ENCODE measurements around the gene ELP2. TPM values are rescaled to one million over a fixed set of nuclear protein-coding genes. Genes with fewer than 3 reads are reported as not detected.
"Not testable (repeated sequence)": the region's sequence is repeated elsewhere in the genome, so short reads cannot be mapped to it uniquely, and the experiment has no call there.

Gene ELP2
- polyA plus RNA-seq, result 10 to 100 TPM; 44.6 to 57.3 (median 48.3) TPM

DNA sequence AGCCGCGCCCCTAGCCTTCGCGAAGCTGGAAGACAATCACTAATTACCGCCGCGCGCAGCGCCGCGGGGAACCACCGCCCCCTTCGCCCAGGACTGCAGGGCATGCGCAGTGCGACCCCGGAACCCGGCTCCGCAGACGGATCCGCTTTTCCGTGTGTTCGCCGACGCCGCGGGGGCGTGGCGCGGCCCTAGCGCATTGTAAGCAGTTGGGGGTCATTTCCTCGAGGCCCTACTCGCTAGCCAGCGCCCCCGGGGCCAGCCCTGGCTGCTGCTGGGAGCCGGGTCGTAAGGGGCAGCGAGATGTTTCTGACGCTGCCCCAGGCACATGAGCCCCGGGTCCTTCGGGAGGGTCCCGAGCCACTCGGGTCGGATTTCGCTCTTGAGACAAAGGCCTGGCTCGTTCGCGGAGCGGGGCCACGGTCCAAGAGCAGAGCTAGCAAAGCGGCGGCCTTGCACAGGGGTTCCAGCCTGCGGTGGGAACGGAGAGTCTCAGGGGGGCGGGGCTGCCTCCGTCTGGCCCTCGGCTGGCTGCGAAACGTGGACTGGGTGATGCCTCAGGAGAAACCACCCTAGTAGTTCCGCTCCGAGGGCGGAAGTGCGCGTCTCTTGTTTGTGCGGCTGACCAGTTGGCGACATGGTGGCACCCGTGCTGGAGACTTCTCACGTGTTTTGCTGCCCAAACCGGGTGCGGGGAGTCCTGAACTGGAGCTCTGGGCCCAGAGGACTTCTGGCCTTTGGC is at the start of gene ELP2, which contains the start of gene SLC39A6:
Gene ELP2 (plus strand): TSS at position 600 of the 739 bp plus-strand sequence. CDS start 35 bp downstream, at position 635.
Gene SLC39A6 (minus strand): TSS at position 41 of the 739 bp plus-strand sequence. CDS start 2,333 bp downstream, outside the sequence.
- H3K9me3 Mint-ChIP-seq, result no peaks in the 10 kb centered on the region
- peak; percentile 96 to 97 (median 97) for DNase-seq
- H3K27me3 Mint-ChIP-seq (ENCODE audit: low read depth in 3 of 3), result peaks cover 5 to 17% (median 13%) of the 10 kb centered on the region in 3 donors
- peaks cover 0 to 8% (median 0%) of the 10 kb centered on the region in 3 donors for H3K36me3 Mint-ChIP-seq
- peak within 1 kb of the TSS; percentile 87 to 97 (median 97) for H3K4me3 Mint-ChIP-seq
- H3K4me1 Mint-ChIP-seq, result peaks cover 47 to 65% of the 10 kb centered on the region in 2 donors
- peak within 1 kb of the TSS; percentile 93 to 97 (median 96) for H3K27ac Mint-ChIP-seq

DNA sequence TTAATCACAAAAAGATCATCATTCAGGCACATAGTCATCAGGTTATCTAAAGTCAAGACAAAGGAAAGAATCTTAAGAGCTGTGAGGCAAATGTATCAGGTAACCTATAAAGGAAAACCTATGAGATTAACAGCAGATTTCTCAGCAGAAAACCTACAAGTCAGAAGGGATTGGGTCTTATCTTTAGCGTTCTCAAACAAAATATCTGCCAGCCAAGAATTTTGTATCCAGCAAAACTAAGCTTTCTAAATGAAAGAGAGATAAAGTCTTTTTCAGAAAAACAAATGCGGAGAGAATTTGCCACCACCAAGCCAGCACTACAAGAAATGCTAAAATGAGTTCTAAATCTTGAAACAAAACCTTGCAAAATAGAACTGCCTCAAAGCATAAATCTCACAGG is 48.6 kb upstream of the ELP2 start:
- not testable (repeated sequence) for H3K4me3 Mint-ChIP-seq, DNase-seq, H3K27ac Mint-ChIP-seq, H3K4me1 Mint-ChIP-seq
- H3K9me3 Mint-ChIP-seq, result peaks cover 1 to 17% (median 10%) of the 10 kb centered on the region in 6 donors
- peaks cover 6 to 10% (median 8%) of the 10 kb centered on the region in 3 donors for H3K27me3 Mint-ChIP-seq (ENCODE audit: low read depth in 3 of 3)
- H3K36me3 Mint-ChIP-seq, result peaks cover 0 to 11% (median 8%) of the 10 kb centered on the region in 3 donors

DNA sequence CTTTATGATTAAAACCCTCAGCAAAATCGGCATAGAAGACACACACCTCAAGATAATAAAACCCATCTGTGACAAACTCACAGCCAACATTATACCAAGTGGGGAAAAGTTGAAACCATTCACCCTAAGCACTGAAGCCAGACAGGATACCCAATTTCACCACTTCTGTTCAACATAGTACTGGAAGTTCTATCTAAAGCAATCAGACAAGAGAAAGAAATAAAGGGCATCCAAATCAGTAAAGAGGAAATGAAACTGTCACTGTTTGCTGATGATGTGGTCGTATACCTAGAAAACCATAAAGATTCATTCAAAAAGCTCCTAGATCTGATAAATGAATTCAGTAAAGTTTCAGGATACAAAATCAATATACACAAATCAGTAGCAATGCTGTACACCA is 46.0 kb upstream of the ELP2 start:
- no peaks in the 10 kb centered on the region for H3K4me1 Mint-ChIP-seq
- DNase-seq, result no peak
- no peak overlapping the region for H3K27ac Mint-ChIP-seq
- H3K9me3 Mint-ChIP-seq, result peaks cover 1 to 17% (median 10%) of the 10 kb centered on the region in 6 donors
- no peak overlapping the region for H3K4me3 Mint-ChIP-seq
- H3K27me3 Mint-ChIP-seq (ENCODE audit: low read depth in 3 of 3), result peaks cover 6 to 10% (median 8%) of the 10 kb centered on the region in 3 donors
- peaks cover 0 to 11% (median 8%) of the 10 kb centered on the region in 3 donors for H3K36me3 Mint-ChIP-seq

DNA sequence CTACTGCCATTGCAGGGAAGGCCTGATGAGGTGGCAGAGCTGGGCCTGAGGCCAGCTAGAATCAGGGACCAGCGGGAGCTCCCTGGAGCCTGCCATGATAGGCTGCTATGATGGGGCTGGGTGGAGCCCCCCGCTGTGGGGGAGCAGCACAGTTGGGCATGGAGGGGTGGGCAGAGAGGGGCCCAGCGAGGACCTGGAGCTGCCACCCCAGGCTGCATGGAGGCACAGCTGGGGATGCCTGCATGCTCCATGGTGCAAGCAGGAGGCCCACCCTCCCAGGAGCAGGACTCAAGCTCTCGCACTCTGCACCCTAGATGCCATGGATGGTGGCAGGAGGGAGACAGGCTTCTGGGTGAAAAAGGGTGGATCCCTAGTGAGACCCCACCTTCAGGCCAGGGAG is 44.5 kb upstream of the ELP2 start:
- H3K9me3 Mint-ChIP-seq, result peaks cover 1 to 14% (median 10%) of the 10 kb centered on the region in 6 donors
- no peaks in the 10 kb centered on the region for H3K4me1 Mint-ChIP-seq
- no peak for DNase-seq
- H3K27me3 Mint-ChIP-seq (ENCODE audit: low read depth in 3 of 3), result peaks cover 0 to 5% (median 4%) of the 10 kb centered on the region in 3 donors
- H3K4me3 Mint-ChIP-seq, result no peak overlapping the region
- peaks cover 0 to 11% (median 8%) of the 10 kb centered on the region in 3 donors for H3K36me3 Mint-ChIP-seq
- no peak overlapping the region for H3K27ac Mint-ChIP-seq

DNA sequence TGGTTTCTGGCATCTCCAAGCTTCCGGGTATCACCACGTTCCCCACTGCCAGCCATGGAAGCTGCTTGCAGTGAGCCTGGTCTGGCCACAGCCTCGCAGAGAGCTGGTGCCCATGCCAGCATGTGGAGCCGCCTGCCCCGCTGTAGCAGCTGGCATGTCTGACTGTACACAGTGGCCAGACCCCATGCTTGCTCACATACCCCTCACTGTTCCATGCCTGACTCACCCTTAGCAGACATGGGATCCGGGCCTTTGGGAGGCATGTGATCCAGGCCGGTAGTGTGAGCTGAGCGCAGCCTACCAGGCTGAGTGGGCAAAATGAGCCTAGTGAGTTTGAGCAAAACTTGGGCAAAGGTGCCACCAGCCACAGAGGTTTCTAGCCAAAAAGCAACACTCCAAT is 43.5 kb upstream of the ELP2 start:
- Mint-ChIP-seq H3K27me3 (ENCODE audit: low read depth in 3 of 3) (peaks cover 0 to 6% (median 2%) of the 10 kb centered on the region in 3 donors), H3K4me3 (no peak overlapping the region), H3K36me3 (peaks cover 0 to 4% (median 4%) of the 10 kb centered on the region in 3 donors), H3K4me1 (no peaks in the 10 kb centered on the region), H3K9me3 (peaks cover 0 to 4% (median 2%) of the 10 kb centered on the region in 6 donors), H3K27ac (no peak overlapping the region)
- DNase-seq, result no peak

DNA sequence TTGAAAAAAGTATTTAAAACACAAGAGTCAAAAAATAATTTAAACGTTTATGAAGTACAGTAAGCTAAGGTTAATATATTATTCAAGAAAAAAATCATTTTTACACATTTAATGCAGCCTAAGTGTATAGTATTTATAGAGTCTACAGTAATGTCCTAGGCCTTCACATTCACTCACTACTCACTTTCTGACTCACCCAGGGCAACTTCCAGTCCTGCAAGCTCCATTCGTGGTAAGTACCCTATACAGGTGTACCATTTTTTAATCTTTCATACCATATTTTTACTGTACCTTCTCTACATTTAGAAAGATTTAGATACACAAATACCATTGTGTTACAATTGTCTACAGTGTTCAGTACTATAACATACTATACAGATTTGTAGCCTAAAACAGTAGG is 41.4 kb upstream of the ELP2 start:
- H3K4me1 Mint-ChIP-seq, result peaks cover 6 to 10% of the 10 kb centered on the region in 2 donors
- H3K9me3 Mint-ChIP-seq, result peaks cover 0 to 2% (median 0%) of the 10 kb centered on the region in 6 donors
- H3K36me3 Mint-ChIP-seq, result no peaks in the 10 kb centered on the region
- no peak overlapping the region for H3K4me3 Mint-ChIP-seq
- H3K27me3 Mint-ChIP-seq (ENCODE audit: low read depth in 3 of 3), result peaks cover 0 to 3% (median 0%) of the 10 kb centered on the region in 3 donors
- DNase-seq, result no peak
- H3K27ac Mint-ChIP-seq, result no peak overlapping the region

DNA sequence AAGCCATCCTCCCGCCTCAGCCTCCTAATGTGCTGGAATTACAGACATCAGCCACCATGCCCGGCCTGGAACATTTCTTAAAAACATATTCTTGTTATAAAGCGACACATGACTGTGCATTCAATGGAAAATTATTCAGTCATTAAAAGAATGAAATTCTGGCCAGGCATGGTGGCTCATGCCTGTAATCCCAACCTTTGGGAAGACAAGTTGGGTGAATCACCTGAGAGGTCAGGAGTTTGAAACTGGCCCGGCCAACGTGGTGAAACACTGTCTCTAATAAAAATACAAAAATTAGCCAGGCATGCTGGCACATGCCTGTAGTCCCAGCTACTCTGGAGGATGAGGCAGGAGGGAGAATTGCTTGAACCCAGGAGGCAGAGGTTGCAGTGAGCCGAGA is 40.7 kb upstream of the ELP2 start:
- Mint-ChIP-seq H3K9me3 (peaks cover 0 to 2% (median 0%) of the 10 kb centered on the region in 6 donors), H3K27me3 (ENCODE audit: low read depth in 3 of 3) (peaks cover 0 to 2% (median 0%) of the 10 kb centered on the region in 3 donors), H3K36me3 (no peaks in the 10 kb centered on the region), H3K4me3 (no peak overlapping the region), H3K27ac (no peak overlapping the region), H3K4me1 (peaks cover 9 to 13% of the 10 kb centered on the region in 2 donors)
- DNase-seq, result no peak

GRCh38 chr18:36092116-36092515 is 37.6 kb upstream of the ELP2 start:
- not testable (repeated sequence) for H3K4me3 Mint-ChIP-seq; H3K27me3 Mint-ChIP-seq (ENCODE audit: low read depth in 3 of 3); H3K27ac Mint-ChIP-seq; H3K36me3 Mint-ChIP-seq; H3K9me3 Mint-ChIP-seq; DNase-seq
- peaks cover 9 to 13% of the 10 kb centered on the region in 2 donors for H3K4me1 Mint-ChIP-seq

GRCh38 chr18:36094431-36094830 is 35.3 kb upstream of the ELP2 start:
- Mint-ChIP-seq H3K36me3 (no peaks in the 10 kb centered on the region), H3K27me3 (ENCODE audit: low read depth in 3 of 3) (peaks cover 0 to 1% (median 0%) of the 10 kb centered on the region in 3 donors), H3K27ac (no peak overlapping the region), H3K9me3 (no peaks in the 10 kb centered on the region), H3K4me1 (peaks cover 9 to 13% of the 10 kb centered on the region in 2 donors), H3K4me3 (no peak overlapping the region)
- no peak for DNase-seq

GRCh38 chr18:36095936-36096519 is 33.7 kb upstream of the ELP2 start:
- Mint-ChIP-seq H3K27me3 (ENCODE audit: low read depth in 3 of 3) (no peaks in the 10 kb centered on the region), H3K36me3 (no peaks in the 10 kb centered on the region), H3K27ac (no peak overlapping the region), H3K4me3 (no peak overlapping the region), H3K9me3 (no peaks in the 10 kb centered on the region), H3K4me1 (peaks cover 9 to 13% of the 10 kb centered on the region in 2 donors)
- peak; percentile 19 to 45 (median 26) for DNase-seq

GRCh38 chr18:36096955-36097354 is 32.7 kb upstream of the ELP2 start:
- H3K4me3 Mint-ChIP-seq, result no peak overlapping the region
- H3K27ac Mint-ChIP-seq, result no peak overlapping the region
- H3K27me3 Mint-ChIP-seq (ENCODE audit: low read depth in 3 of 3), result no peaks in the 10 kb centered on the region
- no peak for DNase-seq
- peaks cover 9 to 13% of the 10 kb centered on the region in 2 donors for H3K4me1 Mint-ChIP-seq
- H3K9me3 Mint-ChIP-seq, result no peaks in the 10 kb centered on the region
- H3K36me3 Mint-ChIP-seq, result no peaks in the 10 kb centered on the region

DNA sequence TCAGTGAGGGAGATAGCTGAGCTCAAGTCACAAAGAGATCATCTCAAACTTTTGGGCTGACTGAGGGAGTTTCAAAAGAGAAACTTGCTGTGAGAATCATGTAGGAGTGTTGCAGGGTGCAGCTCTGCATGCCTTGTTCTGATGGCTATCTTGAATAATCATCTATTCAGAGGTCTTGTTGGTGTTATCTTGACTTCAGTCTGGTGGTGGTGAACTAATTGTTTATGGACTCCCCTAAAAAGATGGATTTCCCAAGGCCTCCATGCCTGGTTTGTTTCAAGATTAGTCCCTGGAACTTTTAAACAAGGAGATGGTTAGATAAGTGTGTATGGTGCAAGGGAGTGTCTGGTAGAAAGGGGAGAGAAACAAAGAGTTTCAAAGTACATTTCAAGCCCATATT is 30.4 kb upstream of the ELP2 start:
- no peaks in the 10 kb centered on the region for H3K9me3 Mint-ChIP-seq
- H3K27ac Mint-ChIP-seq, result no peak overlapping the region
- no peaks in the 10 kb centered on the region for H3K4me1 Mint-ChIP-seq
- H3K36me3 Mint-ChIP-seq, result no peaks in the 10 kb centered on the region
- no peak for DNase-seq
- H3K27me3 Mint-ChIP-seq (ENCODE audit: low read depth in 3 of 3), result no peaks in the 10 kb centered on the region
- H3K4me3 Mint-ChIP-seq, result no peak overlapping the region

GRCh38 chr18:36101943-36102342 is 27.8 kb upstream of the ELP2 start:
- Mint-ChIP-seq H3K27me3 (ENCODE audit: low read depth in 3 of 3) (peaks cover 2% of the 10 kb centered on the region in 3 donors), H3K27ac (no peak overlapping the region), H3K4me1 (no peaks in the 10 kb centered on the region), H3K4me3 (no peak overlapping the region), H3K36me3 (no peaks in the 10 kb centered on the region), H3K9me3 (no peaks in the 10 kb centered on the region)
- no peak for DNase-seq

- H3K9me3 Mint-ChIP-seq, result no peaks in the 10 kb centered on the region
- H3K4me1 Mint-ChIP-seq, result no peaks in the 10 kb centered on the region
- H3K27ac Mint-ChIP-seq, result no peak overlapping the region
- DNase-seq, result no peak
- peaks cover 2% of the 10 kb centered on the region in 3 donors for H3K27me3 Mint-ChIP-seq (ENCODE audit: low read depth in 3 of 3)
- peaks cover 5 to 10% (median 9%) of the 10 kb centered on the region in 3 donors for H3K36me3 Mint-ChIP-seq
- H3K4me3 Mint-ChIP-seq, result no peak overlapping the region
These were observed 24.9 kb upstream of the ELP2 start for GRCh38 chr18:36104749-36105148.

Data from immature natural killer cell (primary cell).